ENCODE data around the gene HNF4A. TPM values are rescaled to one million over a fixed set of nuclear protein-coding genes. Genes with fewer than 3 reads are reported as not detected.

The HNF4A gene
- total and polyA plus RNA-seq, 2 of the 13 experiments (the other 11 are each of a cell fraction or from before 2014, with no cell fraction given) = 80.9 to 169 TPM

GRCh38 chr20:44310664-44311639 is 44.5 kb upstream of the HNF4A start, which contains the start of gene FITM2 (continued):
- peak; percentile 85; the same call in 1 of the 2 replicates for TF ChIP-seq ZHX1 (CRISPR knock-in tag; IDR thresholded peaks at IDR 0.05; ENCODE audit: low read depth)
- no peak for TF ChIP-seq SMAD9 (CRISPR knock-in tag; IDR thresholded peaks at IDR 0.05)
- TF ChIP-seq ZNF264 (CRISPR knock-in tag; IDR thresholded peaks at IDR 0.05) = peak; percentile 78
- TF ChIP-seq AKNA (CRISPR knock-in tag; IDR thresholded peaks at IDR 0.05; ENCODE audit: borderline replicate concordance) = no peak
- no peak for TF ChIP-seq NR3C1 (CRISPR knock-in tag; IDR thresholded peaks at IDR 0.05)
- no peak for TF ChIP-seq FOXO4 (CRISPR knock-in tag; conservative IDR thresholded peaks at IDR 0.05)
- TF ChIP-seq HMGA1 (CRISPR knock-in tag; conservative IDR thresholded peaks at IDR 0.05) = no peak
- TF ChIP-seq YEATS4 (CRISPR knock-in tag; IDR thresholded peaks at IDR 0.05; ENCODE audit: borderline replicate concordance) = peak; percentile 97
- peak; percentile 87 for TF ChIP-seq ZNF33B (CRISPR knock-in tag; IDR thresholded peaks at IDR 0.05)
- peak; percentile 94 for TF ChIP-seq ZNF160 (CRISPR knock-in tag; IDR thresholded peaks at IDR 0.05)
- peak; percentile 88 for TF ChIP-seq YY1 (IDR thresholded peaks at IDR 0.05; ENCODE audit: insufficient read depth, insufficient replicate concordance, low read depth, low read length)
- TF ChIP-seq ZFAT (CRISPR knock-in tag; conservative IDR thresholded peaks at IDR 0.05) = no peak
- TF ChIP-seq ZNF777 (CRISPR knock-in tag; IDR thresholded peaks at IDR 0.05) = peak; percentile 62; the same call in 1 of the 2 replicates
- 0 out of 2 replicates have a peak, but pooled peaks have one; percentile 8 for TF ChIP-seq ZNF121 (CRISPR knock-in tag; IDR thresholded peaks at IDR 0.05)
- no peak for TF ChIP-seq HNRNPUL1 (IDR thresholded peaks at IDR 0.05; ENCODE audit: low read depth, low read length)
- TF ChIP-seq HNF4A (CRISPR knock-in tag; IDR thresholded peaks at IDR 0.05) = peak; percentile 79
- TF ChIP-seq ZFP82 (CRISPR knock-in tag; IDR thresholded peaks at IDR 0.05; ENCODE audit: borderline replicate concordance) = no peak; the same call in 1 of the 2 replicates
- TF ChIP-seq HMG20B (CRISPR knock-in tag; conservative IDR thresholded peaks at IDR 0.05) = no peak
